CD14-positive monocyte (primary cell): ENCODE data around the gene ZNF263. TPM values are rescaled to one million over a fixed set of nuclear protein-coding genes. Genes with fewer than 3 reads are reported as not detected.

Experiments used
- DNase-seq, 3 donors: peaks; one replicate each; pipeline ENCODE4 v3.0.0-alpha.2; 2011 to 2022
- H2AFZ ChIP-seq: 2 replicates; pipeline ENCODE4 v1.6.0; 2012; ENCODE audit warnings: mild to moderate bottlenecking, low read depth, low read length, inconsistent platforms; ENCODE audit not compliant: insufficient read depth, poor library complexity, severe bottlenecking
- H3K27ac ChIP-seq, 2 donors: 1 replicate in 1 of 2; 2 replicates in 1 of 2; pipeline ENCODE4 v1.5.1; 2012 to 2013; ENCODE audit warnings: low read length in 2 of 2, control low read depth in 1 of 2, inconsistent platforms in 1 of 2, low read depth in 1 of 2, mild to moderate bottlenecking in 1 of 2
- H3K27me3 ChIP-seq, 2 donors: one replicate each; pipeline versions ENCODE4 v1.6.0 to v1.6.1; 2011 to 2013; ENCODE audit warnings: low read length in 2 of 2; ENCODE audit not compliant: control insufficient read depth in 2 of 2, insufficient read depth in 2 of 2
- H3K36me3 ChIP-seq, 2 donors: replicated peaks in 1 of 2; 1 replicate in 1 of 2; 2 replicates in 1 of 2; pipeline versions ENCODE4 v1.5.1 to v1.6.1; 2012 to 2013; ENCODE audit warnings: low read length in 2 of 2, control low read depth in 1 of 2, inconsistent platforms in 1 of 2, mild to moderate bottlenecking in 1 of 2; ENCODE audit not compliant: insufficient read depth in 2 of 2, control insufficient read depth in 1 of 2
- H3K4me1 ChIP-seq, 2 donors: 1 replicate in 1 of 2; 2 replicates in 1 of 2; pipeline versions ENCODE4 v1.5.1 to v1.6.1; 2012 to 2013; ENCODE audit warnings: low read length in 2 of 2, control low read depth in 1 of 2, inconsistent platforms in 1 of 2, mild to moderate bottlenecking in 1 of 2, moderate library complexity in 1 of 2; ENCODE audit not compliant: insufficient read depth in 2 of 2, control insufficient read depth in 1 of 2
- H3K4me2 ChIP-seq: replicated peaks from 2 replicates; pipeline ENCODE3; 2012; ENCODE audit warnings: low read length, moderate library complexity, mild to moderate bottlenecking; ENCODE audit not compliant: poor library complexity, severe bottlenecking; ENCODE audit errors: extremely low read depth
- H3K4me3 ChIP-seq, 3 experiments: fragments of 200-600 bp in 1 of 3; sonication (generic) in 1 of 3; replicated peaks in 1 of 3; 1 replicate in 2 of 3; 2 replicates in 1 of 3; pipeline ENCODE4 v1.5.1; 2011 to 2013; ENCODE audit warnings: low read length in 3 of 3, mild to moderate bottlenecking in 3 of 3, control low read depth in 2 of 3, low read depth in 2 of 3, inconsistent platforms in 1 of 3, moderate library complexity in 1 of 3
- H3K79me2 ChIP-seq: 2 replicates; pipeline ENCODE4 v1.6.0; 2012; ENCODE audit warnings: mild to moderate bottlenecking, control low read depth, inconsistent platforms, low read length, moderate library complexity; ENCODE audit not compliant: insufficient read depth
- H3K9ac ChIP-seq: 2 replicates; pipeline ENCODE4 v1.6.0; 2017; ENCODE audit warnings: low read length, mild to moderate bottlenecking; ENCODE audit not compliant: insufficient read depth, poor library complexity, severe bottlenecking
- H3K9me3 ChIP-seq, 2 donors: replicated peaks in 1 of 2; 1 replicate in 1 of 2; 2 replicates in 1 of 2; pipeline versions ENCODE4 v1.5.1 to v1.6.1; 2012 to 2013; ENCODE audit warnings: low read length in 2 of 2, control low read depth in 1 of 2; ENCODE audit not compliant: control insufficient read depth in 1 of 2, insufficient read depth in 1 of 2
- H4K20me1 ChIP-seq: 2 replicates; pipeline ENCODE4 v1.6.0; 2012; ENCODE audit warnings: mild to moderate bottlenecking, low read length, control low read depth, moderate library complexity; ENCODE audit not compliant: insufficient read depth
- H3K27ac Mint-ChIP-seq, 7 donors: one replicate each; pipeline ENCODE4 v1.8.0; 2020; ENCODE audit warnings: mild to moderate bottlenecking in 7 of 7, mixed read lengths in 7 of 7, moderate library complexity in 6 of 7, inconsistent platforms in 2 of 7
- H3K27me3 Mint-ChIP-seq, 3 donors: one replicate each; pipeline ENCODE4 v1.8.0; 2021 to 2022; ENCODE audit warnings: low read depth in 3 of 3, mild to moderate bottlenecking in 3 of 3, mixed read lengths in 3 of 3, moderate library complexity in 3 of 3, inconsistent platforms in 1 of 3
- H3K36me3 Mint-ChIP-seq, 2 donors: one replicate each; pipeline ENCODE4 v1.8.0; 2020; ENCODE audit warnings: mixed read lengths in 2 of 2, inconsistent platforms in 1 of 2, mild to moderate bottlenecking in 1 of 2
- H3K4me1 Mint-ChIP-seq: one replicate; pipeline ENCODE4 v1.8.0; 2020; ENCODE audit warnings: mild to moderate bottlenecking, mixed read lengths
- H3K4me3 Mint-ChIP-seq, 2 donors: one replicate each; pipeline ENCODE4 v1.8.0; 2020; ENCODE audit warnings: mild to moderate bottlenecking in 2 of 2, mixed read lengths in 2 of 2, moderate library complexity in 1 of 2
- H3K9me3 Mint-ChIP-seq, 7 donors: one replicate each; pipeline ENCODE4 v1.8.0; 2020 to 2022; ENCODE audit warnings: mixed read lengths in 7 of 7, mild to moderate bottlenecking in 6 of 7, moderate library complexity in 6 of 7, inconsistent platforms in 2 of 7
- WGBS: methylation state at CpG from one replicate; pipeline ENCODE4 v1.1.5; 2013; ENCODE audit warnings: missing lambda C conversion rate; ENCODE audit not compliant: insufficient coverage; 5-methylcytosine and 5-hydroxymethylcytosine counted together
- intact Hi-C, 2 donors: fragments of 100-400 bp; cut with micrococcal nuclease; formaldehyde crosslinking; loops; one replicate each; pipeline versions ENCODE4 v1.15.0 to v1.15.1; 2023
- polyA minus RNA-seq: library from RNA; depleted of rRNA, polyadenylated mRNA; stranded (reverse); fragments of >200 nt; gene quantifications from 2 replicates; pipeline ENCODE4 v1.2.3, GENCODE V29; 2012
- polyA plus RNA-seq, 3 donors: library from polyadenylated mRNA; depleted of rRNA in 1 of 3; unstranded in 2 of 3; stranded (reverse) in 1 of 3; fragments of 300-500 nt in 2 of 3; fragments of >200 nt in 1 of 3; fragmentation: Illumina TruSeq in 2 of 3; gene quantifications; 1 replicate in 2 of 3; 2 replicates in 1 of 3; pipeline ENCODE4 v1.2.3, GENCODE V29; 2012 to 2021
- total RNA-seq, 12 experiments: library from RNA in 1 of 12; stranded (reverse) in 1 of 12; fragments of 120-200 nt in 1 of 12; gene quantifications; one replicate each; pipeline ENCODE4 v1.2.4 and lab custom pipeline; 2013 to 2026; ENCODE audit warnings: mixed read lengths in 6 of 12, inconsistent platforms in 1 of 12
- TF ChIP-seq, protein P1 (sequence below): fragments of 200-600 bp; IDR thresholded peaks from one replicate; pipeline ENCODE4 v1.8.0; 2022; ENCODE audit warnings: antibody characterized with exemption, mild to moderate bottlenecking

Gene ZNF263
- total RNA-seq (2013), result 37.1 TPM
- 10 to 100 TPM; 11.5 to 21.5 (median 13.1) TPM for polyA plus RNA-seq
- 32.4 and 43.9 TPM in 2 replicates for polyA minus RNA-seq
- 6.3 to 25.4 (median 12.7) reads per million in 11 experiments for total RNA-seq (lab: John Stamatoyannopoulos, UW)

GRCh38 chr16:3282730-3283542 is at the start of gene ZNF263:
Gene ZNF263 (plus strand): TSS chr16:3283491. CDS start chr16:3283819, 328 bp downstream.
- Mint-ChIP-seq H3K36me3 (peaks cover 29 to 34% of the 10 kb centered on the region in 2 donors), H3K4me1 (peaks cover 28% of the 10 kb centered on the region), H3K27me3 (peaks cover 5 to 9% (median 7%) of the 10 kb centered on the region in 3 donors), H3K4me3 (peak within 1 kb of the TSS; percentile 91 to 98), H3K27ac (peak within 1 kb of the TSS; percentile 95 to 99 (median 96)), H3K9me3 (peaks cover 21 to 40% (median 29%) of the 10 kb centered on the region in 7 donors)
- peaks cover 37 to 43% of the 10 kb centered on the region in 2 donors for H3K4me1 ChIP-seq
- peak within 1 kb of the TSS; percentile 92 for H2AFZ ChIP-seq
- H3K27ac ChIP-seq, result peak within 1 kb of the TSS; percentile 96
- intact Hi-C loops, result loop anchor here (1.0 to 5.0 kb wide), 7 partner anchors 18 to 174 kb away; partner anchors contain the start of genes MEFV (in 1 of the 2), NAA60 (in 1 of the 2), ZNF174 (in 1 of the 2) and ZNF200 (in 1 of the 2)
- H3K9me3 ChIP-seq, result peaks cover 25 to 32% of the 10 kb centered on the region in 2 donors
- TF ChIP-seq, protein P1, sequence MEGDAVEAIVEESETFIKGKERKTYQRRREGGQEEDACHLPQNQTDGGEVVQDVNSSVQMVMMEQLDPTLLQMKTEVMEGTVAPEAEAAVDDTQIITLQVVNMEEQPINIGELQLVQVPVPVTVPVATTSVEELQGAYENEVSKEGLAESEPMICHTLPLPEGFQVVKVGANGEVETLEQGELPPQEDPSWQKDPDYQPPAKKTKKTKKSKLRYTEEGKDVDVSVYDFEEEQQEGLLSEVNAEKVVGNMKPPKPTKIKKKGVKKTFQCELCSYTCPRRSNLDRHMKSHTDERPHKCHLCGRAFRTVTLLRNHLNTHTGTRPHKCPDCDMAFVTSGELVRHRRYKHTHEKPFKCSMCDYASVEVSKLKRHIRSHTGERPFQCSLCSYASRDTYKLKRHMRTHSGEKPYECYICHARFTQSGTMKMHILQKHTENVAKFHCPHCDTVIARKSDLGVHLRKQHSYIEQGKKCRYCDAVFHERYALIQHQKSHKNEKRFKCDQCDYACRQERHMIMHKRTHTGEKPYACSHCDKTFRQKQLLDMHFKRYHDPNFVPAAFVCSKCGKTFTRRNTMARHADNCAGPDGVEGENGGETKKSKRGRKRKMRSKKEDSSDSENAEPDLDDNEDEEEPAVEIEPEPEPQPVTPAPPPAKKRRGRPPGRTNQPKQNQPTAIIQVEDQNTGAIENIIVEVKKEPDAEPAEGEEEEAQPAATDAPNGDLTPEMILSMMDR, result no peak
- peak; percentile 94 to 97 (median 97) for DNase-seq
- peak within 1 kb of the TSS; percentile 90 for H3K4me2 ChIP-seq
- WGBS, result under 1% methylated on average over 66 of the region's 72 CpGs
- H4K20me1 ChIP-seq, result peaks cover 6% of the 10 kb centered on the region
- peak within 1 kb of the TSS; percentile 92 for H3K9ac ChIP-seq
- H3K79me2 ChIP-seq, result peaks cover 42% of the 10 kb centered on the region
- H3K4me3 ChIP-seq, result peak within 1 kb of the TSS; percentile 79 to 90 (median 87)
- peaks cover 21 to 28% of the 10 kb centered on the region in 2 donors for H3K36me3 ChIP-seq
- H3K27me3 ChIP-seq, result peaks cover 0 to 4% of the 10 kb centered on the region in 2 donors

DNA sequence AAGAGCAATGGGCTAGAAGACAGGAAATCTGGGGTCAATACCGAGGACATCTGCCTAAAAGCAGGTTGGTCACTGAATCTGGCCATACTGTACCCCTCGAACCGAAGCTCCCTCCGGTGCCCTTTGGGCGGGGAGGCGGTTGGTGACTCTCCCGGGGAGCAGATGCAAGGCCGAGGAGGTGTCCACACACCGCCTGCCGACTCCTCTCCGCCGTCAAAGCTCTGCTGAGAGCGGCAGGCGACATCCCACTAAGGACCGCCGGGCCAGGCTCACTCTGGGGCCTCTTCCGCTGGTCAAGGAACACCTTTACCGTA is 48.8 kb upstream of the ZNF263 start:
- under 1% methylated on average over 18 of the region's 18 CpGs for WGBS
- intact Hi-C loops, result loop anchor here (2.0 to 5.0 kb wide), 3 partner anchors 24 to 163 kb away; partner anchors contain the start of gene ZNF263 (in 1 of the 2)
- Histone ChIP-seq H3K9me3 (peaks cover 10 to 19% of the 10 kb centered on the region in 2 donors), H3K79me2 (peaks cover 10% of the 10 kb centered on the region), H3K4me2 (peak overlapping the region; percentile 95), H4K20me1 (peaks cover 29% of the 10 kb centered on the region), H3K36me3 (peaks cover 28 to 36% of the 10 kb centered on the region in 2 donors), H2AFZ (peak overlapping the region; percentile 92), H3K27ac (peak overlapping the region; percentile 86 to 97), H3K9ac (peak overlapping the region; percentile 79), H3K27me3 (no peaks in the 10 kb centered on the region), H3K4me3 (peak overlapping the region; percentile 73 to 97 (median 75)), H3K4me1 (peaks cover 12 to 13% of the 10 kb centered on the region in 2 donors)
- H3K36me3 Mint-ChIP-seq, result peaks cover 35 to 45% of the 10 kb centered on the region in 2 donors
- no peak for DNase-seq
- peaks cover 0 to 2% (median 1%) of the 10 kb centered on the region in 3 donors for H3K27me3 Mint-ChIP-seq
- H3K4me1 Mint-ChIP-seq, result peaks cover 18% of the 10 kb centered on the region
- TF ChIP-seq, protein P1, result no peak
- peak overlapping the region; percentile 91 to 96 for H3K4me3 Mint-ChIP-seq
- peaks cover 11 to 22% (median 16%) of the 10 kb centered on the region in 7 donors for H3K9me3 Mint-ChIP-seq
- peak overlapping the region; percentile 97 to 99 (median 99) for H3K27ac Mint-ChIP-seq
